Measurements from ENCODE around the gene PRKCB. TPM values are rescaled to one million over a fixed set of nuclear protein-coding genes. Genes with fewer than 3 reads are reported as not detected.

Gene PRKCB
- polyA plus RNA-seq, 1 donor from 2014 or later = 27.6 TPM

DNA sequence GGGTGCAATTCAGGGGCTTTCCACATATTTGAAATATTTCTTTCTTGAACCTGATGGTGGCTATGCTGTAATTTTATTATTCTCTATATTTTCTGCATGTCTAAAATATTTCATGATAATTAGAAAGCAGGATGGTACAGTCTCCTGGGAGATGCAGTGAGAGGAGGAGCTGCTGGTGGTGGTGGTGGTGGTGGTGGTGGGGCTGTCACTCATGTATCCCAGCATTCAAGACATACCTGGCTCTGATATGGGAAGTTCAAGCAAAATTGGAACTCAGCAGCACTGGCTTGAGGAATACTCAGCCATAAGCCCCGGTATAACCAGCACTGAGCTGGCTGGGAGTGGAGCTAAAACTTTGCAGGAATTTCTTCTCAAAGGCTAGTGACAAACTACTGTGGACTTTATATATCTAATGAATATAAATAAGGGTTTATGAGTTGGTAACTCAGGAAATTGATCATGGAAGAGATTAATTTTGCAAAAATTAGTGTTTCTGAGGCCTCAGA, 200.3 kb downstream of the PRKCB start:
- no peaks in the 10 kb centered on the region for H3K27me3 ChIP-seq (ENCODE audit: insufficient read depth, low read depth, low read length)
- H3K9ac ChIP-seq (ENCODE audit: low read length) = no peak overlapping the region
- H3K9me2 ChIP-seq (ENCODE audit: insufficient read depth, low read length) = no peaks in the 10 kb centered on the region
- no peaks in the 10 kb centered on the region for H3K79me2 ChIP-seq (replicated peaks; ENCODE audit: insufficient read depth, low read length)
- H3K9me3 ChIP-seq (ENCODE audit: low read length) = no peaks in the 10 kb centered on the region
- H3K4me2 ChIP-seq (ENCODE audit: low read length) = no peak overlapping the region
- TF ChIP-seq, protein P1, sequence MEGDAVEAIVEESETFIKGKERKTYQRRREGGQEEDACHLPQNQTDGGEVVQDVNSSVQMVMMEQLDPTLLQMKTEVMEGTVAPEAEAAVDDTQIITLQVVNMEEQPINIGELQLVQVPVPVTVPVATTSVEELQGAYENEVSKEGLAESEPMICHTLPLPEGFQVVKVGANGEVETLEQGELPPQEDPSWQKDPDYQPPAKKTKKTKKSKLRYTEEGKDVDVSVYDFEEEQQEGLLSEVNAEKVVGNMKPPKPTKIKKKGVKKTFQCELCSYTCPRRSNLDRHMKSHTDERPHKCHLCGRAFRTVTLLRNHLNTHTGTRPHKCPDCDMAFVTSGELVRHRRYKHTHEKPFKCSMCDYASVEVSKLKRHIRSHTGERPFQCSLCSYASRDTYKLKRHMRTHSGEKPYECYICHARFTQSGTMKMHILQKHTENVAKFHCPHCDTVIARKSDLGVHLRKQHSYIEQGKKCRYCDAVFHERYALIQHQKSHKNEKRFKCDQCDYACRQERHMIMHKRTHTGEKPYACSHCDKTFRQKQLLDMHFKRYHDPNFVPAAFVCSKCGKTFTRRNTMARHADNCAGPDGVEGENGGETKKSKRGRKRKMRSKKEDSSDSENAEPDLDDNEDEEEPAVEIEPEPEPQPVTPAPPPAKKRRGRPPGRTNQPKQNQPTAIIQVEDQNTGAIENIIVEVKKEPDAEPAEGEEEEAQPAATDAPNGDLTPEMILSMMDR (IDR thresholded peaks at IDR 0.05; ENCODE audit: poor library complexity, severe bottlenecking) = no peak
- H3K27ac ChIP-seq (ENCODE audit: low read length) = no peak overlapping the region
- no peak overlapping the region for H2AFZ ChIP-seq (ENCODE audit: low read depth, low read length)
- no peaks in the 10 kb centered on the region for H4K20me1 ChIP-seq (ENCODE audit: insufficient read depth)
- H3K4me3 ChIP-seq (ENCODE audit: low read length) = no peak overlapping the region
- peaks cover 3% of the 10 kb centered on the region for H3K36me3 ChIP-seq (ENCODE audit: insufficient read depth, low read length)
- no peaks in the 10 kb centered on the region for H3F3A ChIP-seq (ENCODE audit: insufficient read depth, low read length, poor library complexity, severe bottlenecking)

DNA sequence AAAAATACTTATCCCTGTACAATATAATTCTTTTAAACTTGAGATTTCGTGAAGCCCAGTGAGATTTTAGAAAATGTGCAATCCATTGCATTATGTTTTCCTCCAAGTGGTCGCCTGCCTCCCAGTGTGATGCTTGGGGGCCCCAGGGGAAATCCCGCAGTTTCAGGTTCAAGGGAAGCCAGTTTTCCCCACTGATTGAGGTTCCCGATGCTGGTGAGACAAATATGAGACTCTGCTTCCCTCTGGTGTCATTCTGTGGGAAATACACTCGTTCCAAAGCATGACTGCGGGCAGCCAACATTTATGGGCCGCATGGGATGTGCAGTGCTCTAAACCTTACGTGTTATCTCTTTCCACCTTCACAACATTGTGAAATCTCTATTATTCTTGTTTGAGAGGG, 200.8 kb downstream of the PRKCB start:
- H3K27me3 ChIP-seq (ENCODE audit: insufficient read depth, low read depth, low read length) = no peaks in the 10 kb centered on the region

More for the DNA sequence above, 200.8 kb downstream of the PRKCB start:
- TF ChIP-seq SMC3 (conservative IDR thresholded peaks at IDR 0.05; ENCODE audit: poor library complexity) (peak; percentile 98), EZH2 (IDR thresholded peaks at IDR 0.05; ENCODE audit: borderline replicate concordance, insufficient read depth, low read length, poor library complexity, severe bottlenecking) (no peak), RAD21 (conservative IDR thresholded peaks at IDR 0.05) (peak; percentile 97), MXI1 (conservative IDR thresholded peaks at IDR 0.05; ENCODE audit: poor library complexity, severe bottlenecking) (peak; percentile 25), TAF1 (IDR thresholded peaks at IDR 0.05; ENCODE audit: low read depth) (no peak)
- TF ChIP-seq, protein P1 (IDR thresholded peaks at IDR 0.05; ENCODE audit: poor library complexity, severe bottlenecking) = peak; percentile 93
- TF ChIP-seq, protein P2, sequence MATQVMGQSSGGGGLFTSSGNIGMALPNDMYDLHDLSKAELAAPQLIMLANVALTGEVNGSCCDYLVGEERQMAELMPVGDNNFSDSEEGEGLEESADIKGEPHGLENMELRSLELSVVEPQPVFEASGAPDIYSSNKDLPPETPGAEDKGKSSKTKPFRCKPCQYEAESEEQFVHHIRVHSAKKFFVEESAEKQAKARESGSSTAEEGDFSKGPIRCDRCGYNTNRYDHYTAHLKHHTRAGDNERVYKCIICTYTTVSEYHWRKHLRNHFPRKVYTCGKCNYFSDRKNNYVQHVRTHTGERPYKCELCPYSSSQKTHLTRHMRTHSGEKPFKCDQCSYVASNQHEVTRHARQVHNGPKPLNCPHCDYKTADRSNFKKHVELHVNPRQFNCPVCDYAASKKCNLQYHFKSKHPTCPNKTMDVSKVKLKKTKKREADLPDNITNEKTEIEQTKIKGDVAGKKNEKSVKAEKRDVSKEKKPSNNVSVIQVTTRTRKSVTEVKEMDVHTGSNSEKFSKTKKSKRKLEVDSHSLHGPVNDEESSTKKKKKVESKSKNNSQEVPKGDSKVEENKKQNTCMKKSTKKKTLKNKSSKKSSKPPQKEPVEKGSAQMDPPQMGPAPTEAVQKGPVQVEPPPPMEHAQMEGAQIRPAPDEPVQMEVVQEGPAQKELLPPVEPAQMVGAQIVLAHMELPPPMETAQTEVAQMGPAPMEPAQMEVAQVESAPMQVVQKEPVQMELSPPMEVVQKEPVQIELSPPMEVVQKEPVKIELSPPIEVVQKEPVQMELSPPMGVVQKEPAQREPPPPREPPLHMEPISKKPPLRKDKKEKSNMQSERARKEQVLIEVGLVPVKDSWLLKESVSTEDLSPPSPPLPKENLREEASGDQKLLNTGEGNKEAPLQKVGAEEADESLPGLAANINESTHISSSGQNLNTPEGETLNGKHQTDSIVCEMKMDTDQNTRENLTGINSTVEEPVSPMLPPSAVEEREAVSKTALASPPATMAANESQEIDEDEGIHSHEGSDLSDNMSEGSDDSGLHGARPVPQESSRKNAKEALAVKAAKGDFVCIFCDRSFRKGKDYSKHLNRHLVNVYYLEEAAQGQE (IDR thresholded peaks at IDR 0.05; ENCODE audit: borderline replicate concordance) = peak; percentile 50
- no peak overlapping the region for H3K4me2 ChIP-seq (ENCODE audit: low read length)
- no peaks in the 10 kb centered on the region for H3K9me3 ChIP-seq (ENCODE audit: low read length)
- H3K79me2 ChIP-seq (replicated peaks; ENCODE audit: insufficient read depth, low read length) = no peaks in the 10 kb centered on the region
- no peak overlapping the region for H3K27ac ChIP-seq (ENCODE audit: low read length)
- no peak overlapping the region for H3K9ac ChIP-seq (ENCODE audit: low read length)
- H3F3A ChIP-seq (ENCODE audit: insufficient read depth, low read length, poor library complexity, severe bottlenecking) = no peaks in the 10 kb centered on the region
- no peak overlapping the region for H2AFZ ChIP-seq (ENCODE audit: low read depth, low read length)
- H3K4me3 ChIP-seq (ENCODE audit: low read length) = no peak overlapping the region
- H3K9me2 ChIP-seq (ENCODE audit: insufficient read depth, low read length) = no peaks in the 10 kb centered on the region
- H3K36me3 ChIP-seq (ENCODE audit: insufficient read depth, low read length) = peaks cover 3% of the 10 kb centered on the region
- no peaks in the 10 kb centered on the region for H4K20me1 ChIP-seq (ENCODE audit: insufficient read depth)

All from neural cell (in vitro differentiated cells).